HEK293 (cell line): ENCODE measurements around the gene COG8.
A peak's percentile ranks its signal among the peaks of the same experiment; 100 is the strongest.

Experiments used
- MEIS1 ChIP-seq: sonication (generic); formaldehyde crosslinking; IDR thresholded peaks from 2 replicates; pipeline ENCODE4 v1.8.1; 2022; ENCODE audit warnings: missing genetic modification reagents, mild to moderate bottlenecking, borderline replicate concordance
- SALL2 ChIP-seq: fragments of 450-650 bp; formaldehyde crosslinking; IDR thresholded peaks from 2 replicates; pipeline ENCODE4 v1.5.0; 2017; ENCODE audit warnings: missing biosample characterization, mild to moderate bottlenecking, missing genetic modification characterization, borderline replicate concordance
- SCRT2 ChIP-seq: fragments of 450-650 bp; formaldehyde crosslinking; IDR thresholded peaks from 2 replicates; pipeline ENCODE4 v1.5.1; 2016; ENCODE audit warnings: missing biosample characterization, missing genetic modification characterization
- ZBTB7A ChIP-seq: fragments of 450-650 bp; formaldehyde crosslinking; IDR thresholded peaks from 2 replicates; pipeline ENCODE4 v1.5.1; 2016; ENCODE audit warnings: low read depth, missing biosample characterization, missing genetic modification characterization
- ZNF121 ChIP-seq: fragments of 450-650 bp; formaldehyde crosslinking; IDR thresholded peaks from 2 replicates; pipeline ENCODE4 v1.5.1; 2016; ENCODE audit warnings: missing biosample characterization, missing genetic modification characterization
- ZNF214 ChIP-seq: fragments of 450-650 bp; formaldehyde crosslinking; IDR thresholded peaks from 2 replicates; pipeline ENCODE4 v1.5.1; 2017; ENCODE audit warnings: missing biosample characterization, mild to moderate bottlenecking, missing genetic modification characterization, borderline replicate concordance
- ZNF239 ChIP-seq: fragments of 450-650 bp; formaldehyde crosslinking; IDR thresholded peaks from 2 replicates; pipeline ENCODE4 v1.5.1; 2016; ENCODE audit warnings: missing biosample characterization, missing genetic modification characterization
- ZNF274 ChIP-seq, 2 experiments: fragments of 200-500 bp in 1 of 2; fragments of 450-650 bp in 1 of 2; sonication (Bioruptor generic) in 1 of 2; formaldehyde crosslinking in 1 of 2; IDR thresholded peaks; 2 replicates each; pipeline versions ENCODE4 v1.5.1 to v1.6.1; 2014 to 2016; ENCODE audit warnings: borderline replicate concordance in 1 of 2, inconsistent platforms in 1 of 2, low read length in 1 of 2, missing biosample characterization in 1 of 2, missing genetic modification characterization in 1 of 2
- ZNF335 ChIP-seq: fragments of 450-650 bp; formaldehyde crosslinking; conservative IDR thresholded peaks from 2 replicates; pipeline ENCODE4 v1.5.1; 2016; ENCODE audit warnings: missing biosample characterization, missing genetic modification characterization
- ZNF341 ChIP-seq: fragments of 450-650 bp; formaldehyde crosslinking; IDR thresholded peaks from 2 replicates; pipeline ENCODE4; 2016; ENCODE audit warnings: low read depth, missing biosample characterization, missing genetic modification characterization
- ZNF366 ChIP-seq: fragments of 450-650 bp; formaldehyde crosslinking; conservative IDR thresholded peaks from 2 replicates; pipeline ENCODE4 v1.5.1; 2016; ENCODE audit warnings: missing biosample characterization, missing genetic modification characterization
- ZNF37A ChIP-seq: fragments of 450-650 bp; IDR thresholded peaks from 2 replicates; pipeline ENCODE4 v1.5.1; 2018; ENCODE audit warnings: missing biosample characterization, missing genetic modification characterization
- ZNF416 ChIP-seq: fragments of 450-650 bp; formaldehyde crosslinking; IDR thresholded peaks from 2 replicates; pipeline ENCODE4 v1.5.1; 2016; ENCODE audit warnings: missing biosample characterization, missing genetic modification characterization
- ZNF530 ChIP-seq: fragments of 450-650 bp; formaldehyde crosslinking; IDR thresholded peaks from 2 replicates; pipeline ENCODE4 v1.5.1; 2016; ENCODE audit warnings: low read depth, missing biosample characterization, missing genetic modification characterization
- ZNF561 ChIP-seq: fragments of 450-650 bp; IDR thresholded peaks from 2 replicates; pipeline ENCODE4 v1.5.1; 2018; ENCODE audit warnings: missing biosample characterization, missing genetic modification characterization, borderline replicate concordance
- ZNF623 ChIP-seq: fragments of 450-650 bp; formaldehyde crosslinking; IDR thresholded peaks from 2 replicates; pipeline ENCODE4 v1.5.1; 2016; ENCODE audit warnings: missing biosample characterization, missing genetic modification characterization
- ZNF624 ChIP-seq: fragments of 450-650 bp; formaldehyde crosslinking; IDR thresholded peaks from 2 replicates; pipeline ENCODE4 v1.5.1; 2017; ENCODE audit warnings: missing biosample characterization, missing genetic modification characterization
- ZNF654 ChIP-seq: fragments of 450-650 bp; formaldehyde crosslinking; IDR thresholded peaks from 2 replicates; pipeline ENCODE4 v1.5.1; 2016; ENCODE audit warnings: low read depth, missing biosample characterization, missing genetic modification characterization
- ZNF701 ChIP-seq: fragments of 450-650 bp; formaldehyde crosslinking; IDR thresholded peaks from 2 replicates; pipeline ENCODE4 v1.5.1; 2016; ENCODE audit warnings: missing biosample characterization, missing genetic modification characterization
- ZNF830 ChIP-seq: fragments of 450-650 bp; IDR thresholded peaks from 2 replicates; pipeline ENCODE4 v1.5.0; 2018; ENCODE audit warnings: missing biosample characterization, missing genetic modification characterization, low read depth, mild to moderate bottlenecking, moderate library complexity
- ZSCAN23 ChIP-seq: fragments of 450-650 bp; formaldehyde crosslinking; IDR thresholded peaks from 2 replicates; pipeline ENCODE4 v1.5.1; 2016; ENCODE audit warnings: missing biosample characterization, missing genetic modification characterization
- TF ChIP-seq, protein P1 (sequence below): fragments of 450-650 bp; formaldehyde crosslinking; IDR thresholded peaks from 2 replicates; pipeline ENCODE4 v1.5.1; 2017; ENCODE audit warnings: missing biosample characterization, missing genetic modification characterization
- TF ChIP-seq, protein P2 (sequence below): fragments of 450-650 bp; formaldehyde crosslinking; IDR thresholded peaks from 2 replicates; pipeline ENCODE4 v1.5.1; 2016; ENCODE audit warnings: missing biosample characterization, missing genetic modification characterization
- TF ChIP-seq, protein P3 (sequence below): fragments of 450-650 bp; formaldehyde crosslinking; IDR thresholded peaks from 2 replicates; pipeline ENCODE4 v1.5.1; 2016; ENCODE audit warnings: missing biosample characterization, missing genetic modification characterization
- TF ChIP-seq, protein P4 (sequence below): fragments of 450-650 bp; formaldehyde crosslinking; IDR thresholded peaks from 2 replicates; pipeline ENCODE4 v1.5.1; 2016; ENCODE audit warnings: missing biosample characterization, missing genetic modification characterization
- TF ChIP-seq, protein P5 (sequence below): IDR thresholded peaks from 2 replicates; pipeline ENCODE4 v1.6.1; 2011; ENCODE audit warnings: mild to moderate bottlenecking, low read depth, low read length, borderline replicate concordance
- TF ChIP-seq, protein P6 (sequence below): fragments of 450-650 bp; formaldehyde crosslinking; IDR thresholded peaks from 2 replicates; pipeline ENCODE4 v1.5.1; 2016; ENCODE audit warnings: missing biosample characterization, missing genetic modification characterization, borderline replicate concordance

COG8 gene

DNA sequence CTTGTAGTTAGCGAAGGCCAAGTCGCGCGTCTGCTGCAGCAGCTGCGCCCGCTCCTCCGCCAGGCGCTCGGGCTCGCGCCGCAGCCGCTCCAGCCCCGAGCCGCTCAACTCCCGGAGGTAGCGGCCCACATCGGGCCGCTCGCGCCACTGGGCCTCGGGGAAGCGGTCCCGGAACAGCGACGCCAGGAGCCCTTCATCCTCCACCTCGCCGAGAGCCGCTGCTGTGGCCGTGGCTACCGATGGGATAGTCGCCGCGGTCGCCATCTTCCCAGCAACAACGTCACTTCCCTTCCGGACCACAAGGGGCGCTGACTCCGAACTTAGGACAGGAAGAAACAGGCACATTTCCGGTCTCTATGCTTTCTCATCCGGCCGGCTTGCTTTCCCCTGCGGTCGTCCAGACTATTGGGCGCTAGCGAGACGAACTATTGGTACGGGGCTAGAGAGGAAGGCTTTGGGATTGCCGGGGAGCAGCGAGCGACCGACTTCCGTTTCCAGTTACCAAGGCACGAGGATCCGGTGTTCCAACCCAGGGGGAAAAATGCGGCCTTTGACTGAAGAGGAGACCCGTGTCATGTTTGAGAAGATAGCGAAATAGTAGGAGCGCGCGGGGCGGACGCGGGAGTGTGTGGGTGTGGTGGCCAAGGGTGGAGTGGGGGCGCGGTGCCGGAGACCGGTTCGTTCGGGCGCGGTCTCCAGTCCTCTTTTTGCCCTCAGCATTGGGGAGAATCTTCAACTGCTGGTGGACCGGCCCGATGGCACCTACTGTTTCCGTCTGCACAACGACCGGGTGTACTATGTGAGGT, at the start of gene COG8, which contains the start of gene NIP7 (continued):
- TF ChIP-seq, protein P1, sequence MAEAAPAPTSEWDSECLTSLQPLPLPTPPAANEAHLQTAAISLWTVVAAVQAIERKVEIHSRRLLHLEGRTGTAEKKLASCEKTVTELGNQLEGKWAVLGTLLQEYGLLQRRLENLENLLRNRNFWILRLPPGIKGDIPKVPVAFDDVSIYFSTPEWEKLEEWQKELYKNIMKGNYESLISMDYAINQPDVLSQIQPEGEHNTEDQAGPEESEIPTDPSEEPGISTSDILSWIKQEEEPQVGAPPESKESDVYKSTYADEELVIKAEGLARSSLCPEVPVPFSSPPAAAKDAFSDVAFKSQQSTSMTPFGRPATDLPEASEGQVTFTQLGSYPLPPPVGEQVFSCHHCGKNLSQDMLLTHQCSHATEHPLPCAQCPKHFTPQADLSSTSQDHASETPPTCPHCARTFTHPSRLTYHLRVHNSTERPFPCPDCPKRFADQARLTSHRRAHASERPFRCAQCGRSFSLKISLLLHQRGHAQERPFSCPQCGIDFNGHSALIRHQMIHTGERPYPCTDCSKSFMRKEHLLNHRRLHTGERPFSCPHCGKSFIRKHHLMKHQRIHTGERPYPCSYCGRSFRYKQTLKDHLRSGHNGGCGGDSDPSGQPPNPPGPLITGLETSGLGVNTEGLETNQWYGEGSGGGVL (tag by site-specific recombination) = no peak
- TF ChIP-seq MEIS1 (CRISPR knock-in tag) = no peak
- TF ChIP-seq ZNF530 = no peak
- no peak for TF ChIP-seq ZNF366
- TF ChIP-seq ZNF239 (tag by site-specific recombination) = no peak
- TF ChIP-seq, protein P2, sequence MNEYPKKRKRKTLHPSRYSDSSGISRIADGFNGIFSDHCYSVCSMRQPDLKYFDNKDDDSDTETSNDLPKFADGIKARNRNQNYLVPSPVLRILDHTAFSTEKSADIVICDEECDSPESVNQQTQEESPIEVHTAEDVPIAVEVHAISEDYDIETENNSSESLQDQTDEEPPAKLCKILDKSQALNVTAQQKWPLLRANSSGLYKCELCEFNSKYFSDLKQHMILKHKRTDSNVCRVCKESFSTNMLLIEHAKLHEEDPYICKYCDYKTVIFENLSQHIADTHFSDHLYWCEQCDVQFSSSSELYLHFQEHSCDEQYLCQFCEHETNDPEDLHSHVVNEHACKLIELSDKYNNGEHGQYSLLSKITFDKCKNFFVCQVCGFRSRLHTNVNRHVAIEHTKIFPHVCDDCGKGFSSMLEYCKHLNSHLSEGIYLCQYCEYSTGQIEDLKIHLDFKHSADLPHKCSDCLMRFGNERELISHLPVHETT = peak; percentile 20; the same call in 1 of the 2 replicates
- no peak for TF ChIP-seq ZBTB7A (tag by site-specific recombination)
- TF ChIP-seq ZNF37A (tag by site-specific recombination) = no peak
- TF ChIP-seq, protein P3, sequence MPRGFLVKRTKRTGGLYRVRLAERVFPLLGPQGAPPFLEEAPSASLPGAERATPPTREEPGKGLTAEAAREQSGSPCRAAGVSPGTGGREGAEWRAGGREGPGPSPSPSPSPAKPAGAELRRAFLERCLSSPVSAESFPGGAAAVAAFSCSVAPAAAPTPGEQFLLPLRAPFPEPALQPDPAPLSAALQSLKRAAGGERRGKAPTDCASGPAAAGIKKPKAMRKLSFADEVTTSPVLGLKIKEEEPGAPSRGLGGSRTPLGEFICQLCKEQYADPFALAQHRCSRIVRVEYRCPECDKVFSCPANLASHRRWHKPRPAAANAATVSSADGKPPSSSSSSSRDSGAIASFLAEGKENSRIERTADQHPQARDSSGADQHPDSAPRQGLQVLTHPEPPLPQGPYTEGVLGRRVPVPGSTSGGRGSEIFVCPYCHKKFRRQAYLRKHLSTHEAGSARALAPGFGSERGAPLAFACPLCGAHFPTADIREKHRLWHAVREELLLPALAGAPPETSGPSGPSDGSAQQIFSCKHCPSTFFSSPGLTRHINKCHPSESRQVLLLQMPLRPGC (tag by site-specific recombination) = 0 out of 2 replicates have a peak, but pooled peaks have one; percentile 22
- no peak for TF ChIP-seq ZNF624 (tag by site-specific recombination)
- TF ChIP-seq ZNF654 = no peak
- TF ChIP-seq ZNF335 = peak; percentile 96
- no peak for TF ChIP-seq ZNF561
- TF ChIP-seq ZNF274 (IDR thresholded peaks at IDR 0.05; ENCODE audit: low read length) = no peak
- no peak for TF ChIP-seq ZNF274 (tag by site-specific recombination; IDR thresholded peaks at IDR 0.05; ENCODE audit: borderline replicate concordance)
- no peak for TF ChIP-seq ZNF623 (tag by site-specific recombination)
- no peak for TF ChIP-seq ZSCAN23 (tag by site-specific recombination)
- TF ChIP-seq ZNF121 (tag by site-specific recombination) = no peak; the same call in 1 of the 2 replicates
- no peak for TF ChIP-seq ZNF701 (tag by site-specific recombination)
- TF ChIP-seq SCRT2 (tag by site-specific recombination) = no peak
- TF ChIP-seq, protein P4, sequence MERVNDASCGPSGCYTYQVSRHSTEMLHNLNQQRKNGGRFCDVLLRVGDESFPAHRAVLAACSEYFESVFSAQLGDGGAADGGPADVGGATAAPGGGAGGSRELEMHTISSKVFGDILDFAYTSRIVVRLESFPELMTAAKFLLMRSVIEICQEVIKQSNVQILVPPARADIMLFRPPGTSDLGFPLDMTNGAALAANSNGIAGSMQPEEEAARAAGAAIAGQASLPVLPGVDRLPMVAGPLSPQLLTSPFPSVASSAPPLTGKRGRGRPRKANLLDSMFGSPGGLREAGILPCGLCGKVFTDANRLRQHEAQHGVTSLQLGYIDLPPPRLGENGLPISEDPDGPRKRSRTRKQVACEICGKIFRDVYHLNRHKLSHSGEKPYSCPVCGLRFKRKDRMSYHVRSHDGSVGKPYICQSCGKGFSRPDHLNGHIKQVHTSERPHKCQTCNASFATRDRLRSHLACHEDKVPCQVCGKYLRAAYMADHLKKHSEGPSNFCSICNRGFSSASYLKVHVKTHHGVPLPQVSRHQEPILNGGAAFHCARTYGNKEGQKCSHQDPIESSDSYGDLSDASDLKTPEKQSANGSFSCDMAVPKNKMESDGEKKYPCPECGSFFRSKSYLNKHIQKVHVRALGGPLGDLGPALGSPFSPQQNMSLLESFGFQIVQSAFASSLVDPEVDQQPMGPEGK = no peak
- 0 out of 2 replicates have a peak, but pooled peaks have one; percentile 33 for TF ChIP-seq ZNF341 (tag by site-specific recombination)
- TF ChIP-seq ZNF830 (tag by site-specific recombination) = no peak
- TF ChIP-seq ZNF416 = no peak
- TF ChIP-seq, protein P5, sequence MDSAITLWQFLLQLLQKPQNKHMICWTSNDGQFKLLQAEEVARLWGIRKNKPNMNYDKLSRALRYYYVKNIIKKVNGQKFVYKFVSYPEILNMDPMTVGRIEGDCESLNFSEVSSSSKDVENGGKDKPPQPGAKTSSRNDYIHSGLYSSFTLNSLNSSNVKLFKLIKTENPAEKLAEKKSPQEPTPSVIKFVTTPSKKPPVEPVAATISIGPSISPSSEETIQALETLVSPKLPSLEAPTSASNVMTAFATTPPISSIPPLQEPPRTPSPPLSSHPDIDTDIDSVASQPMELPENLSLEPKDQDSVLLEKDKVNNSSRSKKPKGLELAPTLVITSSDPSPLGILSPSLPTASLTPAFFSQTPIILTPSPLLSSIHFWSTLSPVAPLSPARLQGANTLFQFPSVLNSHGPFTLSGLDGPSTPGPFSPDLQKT = 0 out of 2 replicates have a peak, but pooled peaks have one; percentile 65
- no peak for TF ChIP-seq SALL2 (tag by site-specific recombination)
- TF ChIP-seq, protein P6, sequence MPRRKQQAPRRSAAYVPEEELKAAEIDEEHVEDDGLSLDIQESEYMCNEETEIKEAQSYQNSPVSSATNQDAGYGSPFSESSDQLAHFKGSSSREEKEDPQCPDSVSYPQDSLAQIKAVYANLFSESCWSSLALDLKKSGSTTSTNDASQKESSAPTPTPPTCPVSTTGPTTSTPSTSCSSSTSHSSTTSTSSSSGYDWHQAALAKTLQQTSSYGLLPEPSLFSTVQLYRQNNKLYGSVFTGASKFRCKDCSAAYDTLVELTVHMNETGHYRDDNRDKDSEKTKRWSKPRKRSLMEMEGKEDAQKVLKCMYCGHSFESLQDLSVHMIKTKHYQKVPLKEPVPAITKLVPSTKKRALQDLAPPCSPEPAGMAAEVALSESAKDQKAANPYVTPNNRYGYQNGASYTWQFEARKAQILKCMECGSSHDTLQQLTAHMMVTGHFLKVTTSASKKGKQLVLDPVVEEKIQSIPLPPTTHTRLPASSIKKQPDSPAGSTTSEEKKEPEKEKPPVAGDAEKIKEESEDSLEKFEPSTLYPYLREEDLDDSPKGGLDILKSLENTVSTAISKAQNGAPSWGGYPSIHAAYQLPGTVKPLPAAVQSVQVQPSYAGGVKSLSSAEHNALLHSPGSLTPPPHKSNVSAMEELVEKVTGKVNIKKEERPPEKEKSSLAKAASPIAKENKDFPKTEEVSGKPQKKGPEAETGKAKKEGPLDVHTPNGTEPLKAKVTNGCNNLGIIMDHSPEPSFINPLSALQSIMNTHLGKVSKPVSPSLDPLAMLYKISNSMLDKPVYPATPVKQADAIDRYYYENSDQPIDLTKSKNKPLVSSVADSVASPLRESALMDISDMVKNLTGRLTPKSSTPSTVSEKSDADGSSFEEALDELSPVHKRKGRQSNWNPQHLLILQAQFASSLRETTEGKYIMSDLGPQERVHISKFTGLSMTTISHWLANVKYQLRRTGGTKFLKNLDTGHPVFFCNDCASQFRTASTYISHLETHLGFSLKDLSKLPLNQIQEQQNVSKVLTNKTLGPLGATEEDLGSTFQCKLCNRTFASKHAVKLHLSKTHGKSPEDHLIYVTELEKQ (tag by site-specific recombination) = no peak
- TF ChIP-seq ZNF214 (tag by site-specific recombination) = no peak
